ENCODE data around the gene SP4.

The SP4 gene

DNA sequence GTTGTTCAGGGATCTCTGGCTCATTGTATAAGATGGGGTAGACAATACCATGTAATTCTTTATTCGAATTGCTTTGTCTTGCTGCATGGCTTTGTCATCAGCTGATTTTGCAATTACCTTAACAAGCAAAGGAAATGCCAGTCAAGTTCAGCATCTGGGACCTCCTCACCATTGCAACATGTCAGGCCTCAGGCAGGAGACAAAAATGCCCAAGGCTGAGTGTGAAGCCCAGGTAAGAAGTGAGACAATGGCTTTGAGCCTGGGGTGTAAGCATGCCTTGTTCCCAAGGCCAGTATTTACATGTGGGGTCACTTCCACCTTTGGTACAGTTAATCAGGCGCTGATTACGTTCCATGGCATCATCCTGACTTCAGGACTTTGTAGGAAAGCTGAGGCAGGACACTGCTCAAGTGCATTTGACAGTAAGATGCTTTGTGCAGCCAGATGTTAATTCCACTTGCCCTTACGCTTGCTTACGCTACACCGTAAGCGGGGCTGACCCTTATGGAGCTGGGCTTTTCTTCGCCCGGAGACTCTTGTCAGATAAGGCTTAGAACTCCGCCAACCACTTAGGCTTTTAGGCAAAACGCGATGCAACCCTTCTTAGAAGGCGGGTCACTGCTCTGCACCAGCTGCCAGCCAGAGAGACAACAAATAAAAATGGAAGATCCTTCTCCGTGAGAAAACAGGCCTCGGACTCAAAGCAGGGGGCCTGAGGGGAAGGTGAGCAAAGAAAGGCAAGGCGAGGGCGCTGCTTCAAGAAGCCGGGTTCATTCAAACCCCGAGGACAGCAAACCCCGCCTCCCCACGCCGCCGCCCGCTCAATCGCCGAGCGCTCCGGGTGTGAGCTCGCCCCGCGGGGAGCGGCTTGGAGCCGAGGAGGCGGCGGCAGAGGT, 1.3 kb upstream of the SP4 start:
- TF ChIP-seq, protein P1, sequence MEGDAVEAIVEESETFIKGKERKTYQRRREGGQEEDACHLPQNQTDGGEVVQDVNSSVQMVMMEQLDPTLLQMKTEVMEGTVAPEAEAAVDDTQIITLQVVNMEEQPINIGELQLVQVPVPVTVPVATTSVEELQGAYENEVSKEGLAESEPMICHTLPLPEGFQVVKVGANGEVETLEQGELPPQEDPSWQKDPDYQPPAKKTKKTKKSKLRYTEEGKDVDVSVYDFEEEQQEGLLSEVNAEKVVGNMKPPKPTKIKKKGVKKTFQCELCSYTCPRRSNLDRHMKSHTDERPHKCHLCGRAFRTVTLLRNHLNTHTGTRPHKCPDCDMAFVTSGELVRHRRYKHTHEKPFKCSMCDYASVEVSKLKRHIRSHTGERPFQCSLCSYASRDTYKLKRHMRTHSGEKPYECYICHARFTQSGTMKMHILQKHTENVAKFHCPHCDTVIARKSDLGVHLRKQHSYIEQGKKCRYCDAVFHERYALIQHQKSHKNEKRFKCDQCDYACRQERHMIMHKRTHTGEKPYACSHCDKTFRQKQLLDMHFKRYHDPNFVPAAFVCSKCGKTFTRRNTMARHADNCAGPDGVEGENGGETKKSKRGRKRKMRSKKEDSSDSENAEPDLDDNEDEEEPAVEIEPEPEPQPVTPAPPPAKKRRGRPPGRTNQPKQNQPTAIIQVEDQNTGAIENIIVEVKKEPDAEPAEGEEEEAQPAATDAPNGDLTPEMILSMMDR (IDR thresholded peaks at IDR 0.05; ENCODE audit: control insufficient read depth, insufficient read depth, low read depth, low read length, missing control alignments), result peak; percentile 5
- H3K4me3 ChIP-seq (ENCODE audit: control insufficient read depth, low read depth, low read length), result peak overlapping the region; percentile 54
- no peak for DNase-seq (ENCODE audit: low read depth)

DNA sequence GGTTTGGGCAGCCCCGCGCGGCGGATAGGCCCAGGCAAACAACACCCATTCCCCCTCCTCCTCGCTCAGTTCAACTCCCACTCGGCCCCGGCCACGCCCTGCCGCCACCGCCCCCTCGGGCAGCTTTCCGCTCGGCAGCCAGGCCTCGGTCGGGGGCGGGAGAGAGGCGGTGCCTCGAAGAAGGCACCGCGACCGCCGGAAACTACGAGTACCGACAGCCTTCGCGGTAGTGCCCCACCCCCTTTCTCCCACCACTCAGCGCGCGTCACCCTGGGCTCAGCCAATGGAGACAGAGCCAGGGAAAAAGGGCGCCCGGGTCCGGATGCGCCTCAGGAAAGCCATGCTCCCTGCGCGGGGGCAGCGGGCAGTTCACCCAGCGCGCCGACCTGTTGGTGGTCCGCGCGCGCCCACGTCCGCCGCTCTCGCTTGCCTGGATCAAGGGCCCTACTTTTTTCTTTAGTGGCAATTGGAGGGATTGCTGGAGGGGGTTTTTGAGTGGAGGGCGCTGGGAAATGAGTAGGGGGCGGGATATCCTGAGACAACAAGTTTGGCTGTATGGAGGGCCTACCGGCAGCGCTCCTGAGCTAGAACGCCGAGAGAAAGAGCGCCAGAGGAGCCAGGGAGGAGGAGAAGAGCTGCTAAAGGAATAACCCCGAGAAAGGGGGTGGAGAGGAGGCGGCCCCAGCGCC, 557 bp upstream of the SP4 start:
- DNase-seq (ENCODE audit: low read depth), result peak; percentile 91
- H3K4me3 ChIP-seq (ENCODE audit: control insufficient read depth, low read depth, low read length), result peak overlapping the region; percentile 91
- TF ChIP-seq, protein P1 (IDR thresholded peaks at IDR 0.05; ENCODE audit: control insufficient read depth, insufficient read depth, low read depth, low read length, missing control alignments), result no peak

DNA sequence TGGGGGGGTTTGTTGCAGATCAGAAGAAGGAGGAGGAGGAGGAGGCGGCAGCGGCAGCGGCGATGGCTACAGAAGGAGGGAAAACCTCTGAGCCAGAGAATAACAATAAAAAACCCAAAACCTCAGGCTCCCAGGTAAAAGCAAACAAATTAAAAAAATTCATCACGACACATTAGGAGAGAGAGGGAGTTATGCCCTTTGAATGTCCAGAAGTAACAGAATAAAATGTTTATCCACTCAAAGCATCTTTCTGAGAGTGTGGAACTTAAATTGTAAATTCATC, 717 bp downstream of the SP4 start:
- no peak for DNase-seq (ENCODE audit: low read depth)
- TF ChIP-seq, protein P1 (IDR thresholded peaks at IDR 0.05; ENCODE audit: control insufficient read depth, insufficient read depth, low read depth, low read length, missing control alignments), result no peak
- peak overlapping the region; percentile 90 for H3K4me3 ChIP-seq (ENCODE audit: control insufficient read depth, low read depth, low read length)

DNA sequence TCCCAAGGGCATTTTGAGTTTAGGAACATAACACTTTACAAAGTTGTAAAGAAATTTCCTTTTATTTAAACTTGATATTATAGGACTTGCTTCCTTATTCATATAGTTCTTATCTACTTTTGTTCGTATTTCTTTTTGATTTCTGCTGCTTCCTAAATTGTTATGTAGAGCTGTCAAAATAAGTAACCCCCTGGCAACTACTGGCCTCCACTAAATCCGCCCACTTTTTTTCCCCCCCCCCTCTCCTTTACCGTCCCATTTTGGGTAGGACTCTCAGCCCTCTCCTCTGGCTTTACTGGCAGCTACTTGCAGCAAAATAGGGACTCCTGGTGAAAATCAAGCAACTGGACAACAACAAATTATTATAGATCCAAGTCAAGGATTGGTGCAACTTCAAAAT, 1.1 kb downstream of the SP4 start:
- DNase-seq (ENCODE audit: low read depth), result no peak

DNA sequence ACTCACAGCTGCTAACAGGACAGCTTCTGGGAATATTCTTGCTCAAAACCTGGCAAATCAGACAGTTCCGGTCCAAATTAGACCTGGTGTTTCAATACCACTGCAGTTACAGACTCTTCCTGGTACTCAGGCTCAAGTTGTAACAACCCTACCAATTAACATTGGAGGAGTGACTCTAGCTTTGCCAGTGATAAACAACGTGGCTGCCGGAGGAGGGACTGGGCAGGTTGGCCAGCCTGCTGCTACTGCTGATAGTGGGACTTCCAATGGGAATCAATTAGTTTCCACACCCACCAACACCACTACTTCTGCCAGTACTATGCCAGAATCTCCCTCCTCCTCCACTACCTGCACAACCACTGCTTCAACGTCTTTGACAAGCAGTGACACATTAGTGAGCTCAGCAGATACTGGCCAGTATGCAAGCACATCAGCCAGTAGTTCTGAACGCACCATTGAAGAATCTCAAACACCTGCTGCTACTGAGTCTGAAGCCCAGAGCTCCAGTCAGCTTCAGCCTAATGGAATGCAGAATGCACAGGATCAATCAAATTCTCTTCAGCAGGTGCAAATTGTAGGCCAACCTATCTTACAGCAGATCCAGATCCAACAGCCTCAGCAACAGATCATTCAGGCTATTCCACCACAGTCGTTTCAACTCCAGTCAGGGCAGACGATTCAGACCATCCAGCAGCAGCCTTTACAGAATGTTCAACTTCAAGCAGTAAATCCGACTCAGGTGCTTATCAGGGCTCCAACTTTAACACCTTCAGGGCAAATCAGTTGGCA, 2.1 kb downstream of the SP4 start:
- no peak overlapping the region for H3K4me3 ChIP-seq (ENCODE audit: control insufficient read depth, low read depth, low read length)
- DNase-seq (ENCODE audit: low read depth), result no peak
- TF ChIP-seq, protein P1 (IDR thresholded peaks at IDR 0.05; ENCODE audit: control insufficient read depth, insufficient read depth, low read depth, low read length, missing control alignments), result no peak

More for the DNA sequence above, 1.1 kb downstream of the SP4 start:
- TF ChIP-seq, protein P1 (IDR thresholded peaks at IDR 0.05; ENCODE audit: control insufficient read depth, insufficient read depth, low read depth, low read length, missing control alignments), result no peak
- H3K4me3 ChIP-seq (ENCODE audit: control insufficient read depth, low read depth, low read length), result no peak overlapping the region; the same call in 1 of the 2 replicates

DNA sequence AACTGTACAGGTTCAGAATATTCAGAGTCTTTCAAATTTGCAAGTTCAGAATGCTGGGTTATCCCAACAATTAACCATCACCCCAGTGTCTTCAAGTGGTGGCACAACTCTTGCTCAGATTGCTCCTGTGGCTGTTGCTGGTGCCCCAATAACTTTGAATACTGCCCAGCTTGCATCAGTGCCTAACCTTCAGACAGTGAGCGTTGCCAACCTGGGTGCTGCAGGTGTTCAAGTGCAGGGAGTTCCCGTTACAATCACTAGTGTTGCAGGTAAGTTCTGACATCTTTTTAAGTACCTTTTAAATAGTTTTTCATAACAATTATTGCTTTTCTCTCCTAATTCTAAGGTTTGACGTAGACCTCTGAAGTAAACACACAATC, 2.7 kb downstream of the SP4 start:
- TF ChIP-seq, protein P1 (IDR thresholded peaks at IDR 0.05; ENCODE audit: control insufficient read depth, insufficient read depth, low read depth, low read length, missing control alignments), result no peak
- DNase-seq (ENCODE audit: low read depth), result no peak
- H3K4me3 ChIP-seq (ENCODE audit: control insufficient read depth, low read depth, low read length), result no peak overlapping the region

Measured in AG09309 (cell line).